Ovary (tissue), 3 donors: ENCODE results near the gene SHROOM3.

ENCODE experiments used
- EP300 ChIP-seq: sonication (generic); formaldehyde crosslinking; IDR thresholded peaks from one replicate; pipeline ENCODE4 v1.6.1; 2017; ENCODE audit warnings: antibody characterized with exemption
- POLR2A ChIP-seq: fragments of 450-650 bp; IDR thresholded peaks from one replicate; pipeline ENCODE4 v1.6.1; 2017; ENCODE audit warnings: antibody characterized with exemption, mild to moderate bottlenecking, moderate library complexity
- TF ChIP-seq, protein P1 (sequence below), 3 donors: fragments of 450-650 bp in 2 of 3; fragments of 200-600 bp in 1 of 3; IDR thresholded peaks; one replicate each; pipeline versions ENCODE4 v1.5.1 to v1.8.0; 2016 to 2022; ENCODE audit warnings: antibody characterized with exemption in 3 of 3, mild to moderate bottlenecking in 1 of 3
- donor health status: DM: no; HTN: no; CAD: no.

DNA sequence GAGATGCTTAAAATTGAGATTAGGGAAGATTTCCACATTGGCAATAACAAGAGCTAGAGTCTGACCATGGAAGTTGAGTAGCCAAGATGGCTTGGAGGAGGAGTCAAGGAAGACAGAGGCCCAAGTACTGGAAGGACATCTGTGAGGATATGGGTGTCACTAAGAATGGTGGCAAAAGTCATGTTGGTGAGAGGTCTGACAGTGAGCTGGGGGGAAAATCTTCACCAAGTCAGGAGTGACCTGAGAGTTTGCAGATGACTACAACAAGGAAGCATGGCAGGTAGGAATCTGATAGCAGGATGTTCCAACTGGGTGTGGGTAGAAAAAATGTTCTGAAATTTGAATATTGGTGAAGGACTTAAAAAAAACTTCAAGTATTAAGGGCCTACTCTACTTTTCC is 103.3 kb downstream of the SHROOM3 start:
- no peak for TF ChIP-seq POLR2A
- TF ChIP-seq, protein P1, sequence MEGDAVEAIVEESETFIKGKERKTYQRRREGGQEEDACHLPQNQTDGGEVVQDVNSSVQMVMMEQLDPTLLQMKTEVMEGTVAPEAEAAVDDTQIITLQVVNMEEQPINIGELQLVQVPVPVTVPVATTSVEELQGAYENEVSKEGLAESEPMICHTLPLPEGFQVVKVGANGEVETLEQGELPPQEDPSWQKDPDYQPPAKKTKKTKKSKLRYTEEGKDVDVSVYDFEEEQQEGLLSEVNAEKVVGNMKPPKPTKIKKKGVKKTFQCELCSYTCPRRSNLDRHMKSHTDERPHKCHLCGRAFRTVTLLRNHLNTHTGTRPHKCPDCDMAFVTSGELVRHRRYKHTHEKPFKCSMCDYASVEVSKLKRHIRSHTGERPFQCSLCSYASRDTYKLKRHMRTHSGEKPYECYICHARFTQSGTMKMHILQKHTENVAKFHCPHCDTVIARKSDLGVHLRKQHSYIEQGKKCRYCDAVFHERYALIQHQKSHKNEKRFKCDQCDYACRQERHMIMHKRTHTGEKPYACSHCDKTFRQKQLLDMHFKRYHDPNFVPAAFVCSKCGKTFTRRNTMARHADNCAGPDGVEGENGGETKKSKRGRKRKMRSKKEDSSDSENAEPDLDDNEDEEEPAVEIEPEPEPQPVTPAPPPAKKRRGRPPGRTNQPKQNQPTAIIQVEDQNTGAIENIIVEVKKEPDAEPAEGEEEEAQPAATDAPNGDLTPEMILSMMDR (IDR thresholded peaks at IDR 0.05) = no peak
- no peak for TF ChIP-seq EP300
